GM21825 (cell line): Measurements from ENCODE around the gene KIFC3.

Experiments used
- ATAC-seq: cut with Tn5 transposase; IDR thresholded peaks from one replicate; pipeline ENCODE4 v1.9.1; 2021; ENCODE audit warnings: mild to moderate bottlenecking, moderate library complexity; ENCODE audit not compliant: unreplicated experiment

KIFC3 gene

DNA sequence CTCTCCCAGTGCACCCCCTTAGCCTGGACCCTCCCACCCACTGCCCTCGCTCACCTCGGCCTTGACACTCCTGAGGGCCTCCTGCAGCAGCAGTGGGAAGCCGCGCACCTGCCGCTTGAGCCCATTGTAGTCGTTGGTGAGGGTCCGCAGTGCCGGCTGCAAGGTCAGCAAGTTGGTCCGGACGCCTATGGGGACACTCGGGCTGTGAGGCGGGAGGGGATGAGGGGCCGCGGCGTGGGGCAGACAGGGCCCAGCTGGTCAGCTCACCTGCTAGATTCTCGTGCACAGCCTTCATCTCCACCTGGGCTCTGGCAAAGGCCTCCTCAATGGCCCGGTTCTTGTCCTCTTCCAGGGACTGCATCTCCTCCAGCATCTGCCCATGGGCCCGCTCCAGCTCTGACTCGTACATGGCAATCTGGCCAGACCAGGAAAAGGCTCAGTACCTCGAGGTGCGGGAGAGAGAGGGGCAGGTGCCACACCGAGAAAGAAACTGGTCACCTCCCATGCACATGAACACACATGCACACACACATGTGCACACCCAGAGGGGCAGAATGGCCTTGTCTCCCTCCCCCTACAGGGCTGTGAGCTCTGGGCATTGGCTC is 32.6 kb downstream of the KIFC3 start:
- ATAC-seq: no peak

DNA sequence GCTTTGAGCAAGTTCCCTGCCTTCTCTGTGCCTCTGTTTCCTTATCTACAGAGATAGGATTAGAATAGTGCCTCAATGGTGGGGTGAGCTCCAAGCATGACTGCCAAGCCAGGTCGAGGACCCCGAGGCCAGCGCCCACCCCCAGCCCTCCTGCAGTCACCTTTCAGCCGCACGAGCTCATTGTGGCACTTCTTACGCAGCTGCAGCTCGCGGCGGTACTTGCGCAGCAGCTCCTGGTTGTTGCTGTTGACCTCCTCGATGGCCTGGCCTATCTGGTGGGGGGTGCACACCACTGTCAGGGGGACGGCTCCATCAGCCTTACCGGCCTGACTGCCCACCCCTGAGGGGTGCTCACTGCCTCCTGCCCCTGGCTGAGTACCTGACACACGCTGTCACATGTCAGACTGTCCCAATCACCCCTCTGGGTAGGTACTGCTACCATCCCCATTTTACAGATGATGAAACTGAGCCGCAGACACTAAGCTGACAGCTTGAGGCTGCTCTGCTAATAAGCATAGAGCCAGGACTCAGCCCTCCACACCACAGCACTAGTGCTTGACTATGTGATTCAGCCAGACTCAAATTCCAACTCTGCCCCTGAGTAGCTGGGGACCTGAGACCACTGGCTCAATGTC is 35.5 kb downstream of the KIFC3 start:
- no peak for ATAC-seq

DNA sequence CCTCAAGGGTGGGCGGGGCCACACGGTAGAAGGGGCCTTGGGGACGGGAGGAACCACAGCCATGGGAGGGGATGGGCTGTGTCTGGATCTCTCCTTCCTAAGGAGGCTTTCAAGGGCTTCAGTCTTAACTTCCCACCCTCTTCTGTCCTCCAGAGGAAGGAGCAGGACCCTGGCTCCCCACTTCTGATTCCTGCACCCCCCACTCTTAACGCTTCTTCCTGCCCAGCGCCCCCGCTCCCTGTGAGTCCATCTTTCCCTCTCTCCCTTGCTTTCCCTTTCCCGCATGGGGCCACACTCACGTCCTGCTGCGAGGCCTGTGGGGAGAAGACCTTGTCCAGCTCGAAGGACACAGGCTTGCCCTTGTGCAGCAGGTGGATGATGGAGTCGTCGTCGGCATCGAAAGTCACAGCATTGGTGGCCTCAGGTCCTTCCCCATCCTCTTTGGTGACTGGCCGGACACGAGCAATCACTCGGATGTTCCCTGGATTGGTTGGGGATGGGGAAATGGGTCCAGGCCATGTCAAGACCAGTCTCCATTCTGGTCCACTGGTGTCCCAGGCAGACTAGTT is 37.0 kb downstream of the KIFC3 start:
- ATAC-seq: no peak

DNA sequence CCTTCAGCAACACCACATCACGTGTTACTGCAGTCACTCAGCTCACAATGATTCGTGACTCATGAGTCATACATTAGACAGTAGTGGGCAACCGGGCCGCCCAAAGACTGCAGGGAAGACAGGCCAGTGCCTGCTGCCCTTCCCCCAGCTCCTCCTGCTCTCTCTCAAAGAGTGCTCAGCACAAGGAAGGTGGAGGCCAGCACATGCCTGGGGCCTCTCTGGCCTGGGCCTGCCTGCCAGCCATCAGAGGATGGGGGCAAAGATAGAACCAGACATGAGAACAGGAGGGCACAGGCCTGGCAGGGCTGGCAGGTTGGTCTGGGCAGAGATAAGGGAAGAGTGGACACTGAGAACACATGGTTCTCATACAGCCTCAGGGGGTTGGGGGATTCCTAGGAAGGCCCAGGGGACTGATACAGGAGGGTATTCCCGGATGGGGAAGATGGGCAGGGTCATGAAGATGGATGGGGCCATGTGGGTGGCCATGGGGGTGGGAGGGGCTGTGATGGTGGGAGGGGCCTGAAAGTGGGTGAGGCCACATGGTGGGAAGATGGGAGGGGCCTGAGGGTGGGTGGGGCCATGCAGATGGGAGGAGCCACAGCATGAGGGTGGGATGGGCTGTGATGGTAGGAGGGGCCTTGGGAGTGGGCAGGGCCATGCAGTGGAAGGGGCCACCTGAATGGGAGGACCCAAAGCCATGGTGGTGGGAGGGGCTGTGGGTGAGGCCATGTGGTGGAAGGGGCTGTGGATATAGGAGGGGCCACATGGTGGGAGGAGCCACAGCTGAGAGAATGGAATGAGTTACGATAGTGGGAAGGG is 37.7 kb downstream of the KIFC3 start:
- ATAC-seq: no peak

DNA sequence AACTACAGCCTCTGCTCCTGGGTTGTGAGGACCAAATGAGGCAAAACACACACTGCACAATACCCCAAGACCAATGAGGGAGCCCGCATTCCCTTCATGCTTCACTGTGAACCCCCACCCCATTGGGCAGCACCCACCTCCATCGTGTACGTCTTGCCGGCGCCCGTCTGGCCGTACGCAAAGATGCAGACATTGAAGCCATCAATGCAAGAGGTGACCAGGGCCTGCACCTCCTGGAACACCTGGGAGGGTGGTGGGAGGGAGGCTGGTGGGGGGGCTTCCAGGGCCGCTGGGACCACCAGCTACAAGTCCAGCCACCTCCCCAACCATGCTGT is 38.3 kb downstream of the KIFC3 start:
- ATAC-seq: no peak

DNA sequence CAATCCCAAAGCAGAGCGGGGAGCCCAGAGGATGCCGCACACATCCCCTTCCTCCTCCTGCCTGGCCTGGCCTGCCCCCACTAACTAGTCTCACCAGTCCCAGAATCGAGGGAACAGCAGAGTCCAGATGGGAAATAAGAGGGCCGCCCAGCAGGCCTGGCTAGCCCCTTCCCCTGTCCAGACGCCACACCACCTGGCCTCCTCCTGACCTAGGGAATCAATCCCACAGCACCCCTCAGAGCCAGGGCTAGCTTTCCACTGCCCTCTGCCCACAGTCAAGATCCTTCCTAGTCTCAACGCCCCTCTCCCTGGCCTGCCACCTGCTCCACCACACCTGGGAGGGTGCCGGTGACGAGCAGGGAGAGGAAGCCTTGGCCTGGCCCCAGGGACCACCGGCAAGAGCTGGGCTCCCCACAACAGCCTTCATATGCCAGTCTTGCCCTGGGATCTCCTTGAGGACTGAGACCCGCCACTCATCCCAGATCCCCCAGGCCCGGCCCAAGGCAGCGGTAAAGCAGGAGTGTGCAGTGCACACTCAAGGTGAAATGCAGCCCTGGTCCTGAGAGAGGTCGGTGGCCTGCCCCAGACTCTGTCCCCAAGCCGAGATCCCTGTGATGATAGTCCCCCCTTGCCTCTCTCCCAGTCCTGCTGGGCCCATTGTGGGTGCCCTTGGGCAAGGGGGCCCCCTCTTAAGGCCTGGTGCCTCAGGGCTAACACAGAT is 38.8 kb downstream of the KIFC3 start:
- no peak for ATAC-seq

DNA sequence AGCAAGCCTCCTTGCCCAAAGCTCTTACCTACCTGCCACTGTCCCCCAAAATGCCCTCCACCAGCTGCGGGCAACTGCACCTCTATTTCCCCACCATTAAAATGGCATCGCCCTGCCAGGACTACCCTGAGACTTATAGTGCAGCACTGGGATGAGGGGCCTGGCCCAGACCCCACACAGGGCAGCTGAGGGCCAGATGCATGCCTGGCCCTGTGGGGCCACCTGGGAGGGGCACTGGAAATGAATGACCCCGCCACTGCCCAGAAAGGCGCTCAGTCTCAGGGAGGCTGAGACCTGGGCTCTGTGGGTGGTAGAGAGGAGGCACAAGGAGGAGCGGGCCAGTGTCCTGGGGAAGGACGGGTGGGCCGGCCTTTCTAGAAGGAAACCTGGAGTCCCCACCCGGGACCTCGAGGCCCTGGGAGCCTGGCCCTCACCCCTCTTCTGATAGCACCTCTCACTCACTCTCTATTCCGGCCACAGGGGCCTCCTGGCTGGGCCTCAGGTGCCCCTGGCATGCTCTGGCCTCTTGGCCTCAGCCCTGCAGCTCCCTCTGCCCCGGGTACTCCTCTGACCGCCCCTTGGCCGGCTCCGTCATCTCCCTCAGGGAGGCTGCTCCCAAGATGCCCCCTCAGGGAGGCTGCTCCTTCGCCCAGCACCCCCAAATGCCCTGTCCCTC is 39.8 kb downstream of the KIFC3 start:
- no peak for ATAC-seq

DNA sequence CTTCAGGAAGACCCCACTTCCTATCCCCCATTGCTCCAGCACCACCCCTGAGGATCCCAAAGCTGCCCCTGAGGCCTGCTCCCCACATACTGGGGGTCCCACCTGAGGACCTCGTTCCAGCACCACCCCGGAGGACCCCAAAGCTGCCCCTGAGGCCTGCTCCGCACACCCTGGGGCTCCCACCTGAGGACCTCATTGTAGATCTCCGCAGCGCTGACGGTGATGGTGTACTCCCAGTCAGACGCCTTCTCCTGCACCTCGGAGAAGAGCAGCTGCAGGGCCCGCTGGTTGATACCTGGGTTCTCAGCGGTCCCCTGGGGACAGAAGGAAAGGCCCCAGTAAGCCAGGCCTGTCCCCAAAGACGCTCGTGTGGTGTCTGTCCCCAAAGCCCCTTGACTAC is 40.3 kb downstream of the KIFC3 start:
- ATAC-seq: no peak

DNA sequence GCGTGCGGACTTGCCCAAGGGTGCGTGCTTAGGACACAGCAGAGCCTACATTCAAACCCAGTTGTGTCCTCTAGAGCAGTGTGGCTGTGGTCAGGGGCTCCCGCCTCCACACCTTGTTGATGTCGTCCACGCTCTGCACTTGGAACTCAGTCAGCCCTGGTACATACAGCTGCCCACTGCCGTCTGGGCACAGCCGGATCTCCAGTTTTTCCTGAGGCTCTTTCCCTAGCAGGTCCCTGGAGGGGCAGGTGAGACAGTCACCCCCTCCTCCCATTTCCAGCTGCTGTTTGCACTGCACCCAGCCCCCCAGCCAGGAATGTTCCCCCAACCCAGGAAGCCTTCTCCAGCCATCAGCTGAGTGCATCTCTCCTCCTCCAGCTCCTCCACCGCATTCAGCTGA is 41.0 kb downstream of the KIFC3 start:
- ATAC-seq: no peak

DNA sequence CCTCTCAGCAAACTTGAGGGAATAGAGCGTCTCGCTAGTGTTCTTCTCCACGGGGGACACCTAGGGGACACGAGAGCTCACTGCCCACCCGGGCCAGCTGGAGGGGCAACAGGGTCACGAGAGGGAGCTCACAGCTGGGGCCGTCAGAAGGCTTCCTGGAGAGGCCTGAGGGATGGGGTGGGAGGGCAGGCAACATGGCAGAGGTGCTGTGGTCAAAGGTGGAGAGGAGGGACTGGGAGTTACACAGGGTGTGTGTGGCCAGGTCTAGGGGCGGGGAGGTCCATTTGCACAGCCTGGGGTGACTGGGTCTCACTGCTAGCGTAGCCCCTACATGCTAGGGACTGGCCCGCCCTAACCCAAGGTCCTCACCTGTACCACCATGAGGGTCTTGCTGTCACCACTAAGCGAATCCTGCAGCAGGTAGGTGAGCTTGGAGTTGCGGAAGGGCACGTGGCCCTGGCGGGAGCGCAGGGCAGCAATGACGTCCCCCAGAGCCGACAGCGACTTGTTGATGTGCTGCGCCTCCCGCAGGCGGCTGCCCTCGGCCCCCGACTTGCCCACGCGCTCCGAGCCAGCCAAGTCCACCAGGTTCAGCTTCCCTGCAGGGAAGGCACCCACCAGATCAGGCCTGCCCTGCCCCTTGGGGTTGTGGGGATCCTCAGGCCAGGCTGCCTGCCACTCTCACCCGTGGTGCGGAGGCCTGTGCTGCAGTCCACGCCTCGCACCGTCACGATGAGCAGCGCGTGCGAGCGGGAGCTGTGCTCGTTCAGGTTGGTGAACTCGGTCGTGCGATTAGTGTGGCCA is 41.7 kb downstream of the KIFC3 start:
- no peak for ATAC-seq

DNA sequence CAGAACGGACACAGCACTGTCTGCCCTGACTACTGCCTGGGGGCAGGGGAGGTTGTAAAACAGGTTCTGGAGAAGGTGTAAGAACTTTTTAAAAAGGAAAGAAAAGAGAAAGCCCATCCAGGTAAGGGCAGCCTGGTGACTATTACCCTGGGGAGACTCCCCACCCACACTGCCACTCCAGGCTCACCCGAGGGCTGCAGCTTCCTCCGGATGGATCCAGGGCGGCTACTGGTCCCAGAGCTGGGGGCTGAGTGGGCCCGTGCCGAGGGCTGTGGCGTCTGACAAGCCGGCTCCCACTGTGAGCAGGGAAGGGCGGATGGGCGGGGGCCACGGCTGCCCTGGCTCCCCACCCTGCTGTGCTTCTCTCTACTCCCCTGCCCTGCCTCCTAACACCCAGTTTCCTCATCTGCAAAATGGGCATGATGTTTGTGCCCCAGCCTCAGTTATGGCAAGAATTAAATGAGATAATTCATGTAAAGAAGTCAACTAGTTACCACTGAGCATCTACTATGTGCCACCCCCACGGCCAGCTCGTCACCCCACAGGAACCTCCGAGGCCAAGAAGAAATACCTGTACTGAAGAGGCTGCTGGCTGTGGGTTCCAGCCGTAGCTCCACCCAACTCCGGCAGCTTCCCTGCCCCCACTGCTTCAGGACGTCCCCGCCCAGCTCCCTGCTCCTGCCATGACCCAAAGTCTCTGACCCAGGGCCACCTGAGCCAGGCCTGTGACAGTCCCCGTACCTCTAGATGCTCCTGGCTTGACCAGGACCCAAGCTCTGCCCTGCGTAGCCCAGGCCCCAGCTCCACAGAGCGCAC is 42.5 kb downstream of the KIFC3 start:
- ATAC-seq: no peak

DNA sequence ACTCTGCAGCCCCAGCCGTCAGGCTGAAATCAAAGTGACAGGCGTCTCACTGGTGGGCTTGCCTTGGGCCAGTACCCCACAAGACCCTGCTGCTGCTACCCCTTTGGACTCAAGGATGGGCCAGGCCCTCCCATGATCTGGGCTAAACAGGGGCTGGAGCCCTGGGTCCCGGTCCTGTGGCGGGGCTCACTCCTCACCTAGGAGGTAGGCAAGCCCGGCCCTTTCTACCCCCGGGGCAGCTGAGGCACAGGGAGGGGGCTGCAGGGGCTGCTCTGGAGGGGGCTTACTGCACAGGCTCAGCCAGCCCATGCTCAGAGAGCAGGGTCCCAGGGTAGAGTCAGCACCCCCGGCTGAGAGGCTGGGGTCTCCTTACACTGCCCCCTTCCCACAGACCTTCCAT is 43.2 kb downstream of the KIFC3 start:
- ATAC-seq: no peak

DNA sequence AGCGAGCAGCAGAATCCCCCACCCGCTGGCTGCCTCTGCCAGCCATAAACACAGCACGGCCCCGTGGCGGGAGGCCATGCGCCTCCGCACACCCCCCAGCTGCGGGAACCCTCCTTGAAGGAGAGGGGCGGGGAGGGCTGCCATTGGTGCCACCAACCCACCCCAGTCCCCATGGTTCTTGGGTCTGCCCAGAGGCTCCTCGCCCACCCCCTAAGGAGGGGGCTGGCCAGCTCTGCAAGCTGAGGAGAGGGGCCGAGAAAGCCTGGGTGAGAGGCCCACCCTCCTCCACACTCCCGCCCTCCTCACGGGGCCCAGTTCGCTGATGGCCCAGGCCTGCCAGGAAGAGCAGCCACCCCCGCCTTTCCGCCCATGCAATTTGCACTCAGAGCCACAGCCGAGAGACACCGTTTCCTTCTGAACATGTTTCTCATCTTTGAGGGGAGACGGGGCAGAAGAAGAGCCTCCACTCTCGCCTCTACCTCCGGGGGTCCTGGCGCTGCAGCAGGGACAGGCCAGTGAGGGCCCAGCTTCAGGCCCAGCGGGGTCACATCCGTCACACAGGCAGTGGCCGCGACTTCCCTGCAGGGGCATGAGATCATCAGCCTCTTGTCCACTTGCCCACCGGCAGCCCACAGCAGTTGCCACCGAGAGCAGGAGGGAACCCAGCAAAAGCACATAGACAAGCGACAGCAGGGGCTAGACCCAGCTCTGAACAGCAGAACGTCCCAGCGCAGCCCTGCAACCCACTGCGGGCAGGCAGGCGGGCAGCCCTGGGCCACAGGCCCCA is 43.8 kb downstream of the KIFC3 start:
- no peak for ATAC-seq

DNA sequence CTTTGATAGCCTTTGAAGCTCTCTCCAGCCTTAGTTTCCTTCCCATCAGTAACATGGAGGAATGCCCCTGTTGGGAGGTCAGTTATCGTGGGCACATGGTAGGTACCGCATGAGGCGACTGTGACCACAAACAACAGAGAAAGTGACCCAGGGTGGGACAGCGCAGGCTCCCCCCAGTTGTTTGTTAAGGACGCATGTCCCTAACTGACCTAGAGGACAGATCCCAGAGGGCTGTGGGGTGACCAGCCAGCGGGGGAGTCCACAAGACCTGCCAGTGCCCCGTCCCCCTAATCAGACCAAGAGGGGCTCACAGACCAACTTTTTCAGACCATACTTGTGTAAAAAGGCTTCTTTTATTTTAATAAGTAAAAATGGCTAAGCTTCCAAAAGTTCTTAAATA is 44.4 kb downstream of the KIFC3 start:
- no peak for ATAC-seq

DNA sequence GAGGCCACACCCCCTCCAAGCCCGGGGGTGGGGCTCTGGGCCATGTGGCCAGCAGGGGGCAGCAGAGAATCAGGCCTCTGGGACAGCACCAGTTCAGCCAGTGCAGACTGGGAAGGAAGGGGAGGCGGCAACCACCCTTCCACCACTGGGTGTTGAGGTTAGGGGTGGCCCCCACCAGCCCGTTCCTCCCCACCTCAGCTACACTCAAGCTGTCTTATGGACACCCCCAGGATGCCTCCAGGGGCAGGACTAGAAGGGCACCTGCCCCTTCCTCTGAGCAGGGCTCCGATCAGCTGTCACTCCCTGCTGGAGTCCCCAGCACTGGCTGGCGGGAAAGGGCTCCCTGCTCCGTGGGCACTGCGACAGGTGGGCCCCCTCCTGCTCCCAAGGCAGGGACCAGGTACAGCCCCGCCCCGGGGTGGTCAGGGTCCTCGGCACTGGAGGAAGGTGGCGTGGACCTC is 44.9 kb downstream of the KIFC3 start:
- peak; percentile 78 for ATAC-seq

DNA sequence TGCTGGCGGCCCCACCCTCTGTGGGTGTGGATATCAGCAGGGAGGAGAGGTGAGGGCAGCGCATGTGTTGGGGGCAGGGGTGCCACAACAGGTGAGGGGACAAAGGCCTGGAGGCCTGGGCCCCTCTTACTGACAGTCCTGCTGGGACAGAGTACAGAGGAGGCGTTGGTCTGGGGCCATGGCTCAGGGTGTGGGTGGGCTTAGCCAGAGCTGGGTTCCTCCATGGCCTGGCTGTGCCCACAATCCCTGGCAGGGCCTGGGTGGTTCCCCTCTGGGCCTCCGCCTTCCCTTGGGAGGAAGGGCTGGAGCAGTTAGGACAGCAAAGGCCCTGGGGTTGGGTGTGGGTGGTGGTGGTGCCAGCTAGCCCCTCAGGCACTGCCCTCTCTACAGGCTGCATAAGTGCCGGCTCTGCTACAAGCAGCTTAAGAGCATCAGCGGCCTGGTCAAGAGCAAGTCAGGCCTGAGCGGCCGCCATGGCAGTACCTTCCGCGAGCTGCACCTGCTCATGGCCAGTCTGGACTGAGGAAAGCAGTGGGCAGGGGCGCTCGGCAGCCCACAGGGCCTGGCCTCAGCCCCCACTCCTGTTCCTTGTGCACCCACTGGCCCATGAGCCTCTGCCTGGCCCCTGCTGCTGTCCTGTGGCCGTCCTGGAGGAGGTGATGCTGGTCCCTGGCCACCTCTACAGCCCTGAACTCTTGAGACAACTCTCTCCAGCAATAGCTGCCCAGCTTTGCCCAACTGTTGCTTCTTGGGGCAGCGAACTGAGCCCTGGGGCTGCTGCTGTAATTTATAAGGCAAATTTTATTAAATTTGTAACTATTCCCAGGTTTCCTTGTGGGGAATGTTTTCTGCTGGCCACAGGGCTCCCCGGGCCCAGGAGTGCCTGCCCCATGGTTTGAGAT is 45.6 kb downstream of the KIFC3 start:
- no peak for ATAC-seq

DNA sequence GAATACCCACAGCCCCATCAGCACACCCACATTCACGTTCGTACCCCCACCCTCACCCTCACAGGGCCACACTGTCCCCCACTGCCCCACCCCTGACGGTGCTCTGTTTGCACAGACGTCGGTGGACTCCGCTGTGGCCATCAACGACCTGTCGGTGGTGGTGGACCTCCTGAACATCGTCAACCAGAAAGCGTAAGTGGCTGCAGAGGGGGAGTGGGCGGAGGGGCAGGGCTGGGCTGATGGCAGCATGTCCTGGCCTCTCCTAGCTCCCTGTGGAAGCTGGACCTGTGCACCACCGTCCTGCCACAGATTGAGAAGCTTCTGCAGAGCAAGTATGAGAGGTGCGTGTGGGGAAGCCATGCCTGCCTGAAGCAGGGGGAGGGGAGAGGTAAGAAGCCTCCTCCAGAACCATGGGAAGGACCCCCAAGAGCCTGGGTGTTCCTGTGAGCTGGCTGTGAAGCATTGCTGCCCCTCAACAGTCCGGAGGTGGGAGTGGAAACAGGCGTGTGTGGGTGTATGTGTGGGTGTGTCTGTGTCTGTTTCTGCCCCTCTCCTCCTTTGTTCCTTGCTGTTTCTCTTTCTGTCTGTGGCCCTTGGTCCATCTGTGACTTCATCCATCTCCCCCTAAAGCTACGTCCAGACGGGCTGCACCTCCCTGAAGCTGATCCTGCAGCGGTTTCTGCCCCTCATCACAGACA is 46.4 kb downstream of the KIFC3 start:
- ATAC-seq: no peak
